Retinal pigment epithelial cell (primary cell): ENCODE data around the gene CERS1.

Source experiments
- DNase-seq: peaks from one replicate; pipeline ENCODE4 v3.0.0-alpha.2; 2010; ENCODE audit warnings: low read depth
- H3K4me3 ChIP-seq: 2 replicates; pipeline ENCODE4 v1.5.1; 2011; ENCODE audit warnings: mild to moderate bottlenecking, low read length, control low read depth, moderate library complexity
- TF ChIP-seq, protein P1 (sequence below): conservative IDR thresholded peaks from 2 replicates; pipeline ENCODE4 v1.5.1; 2011; ENCODE audit warnings: low read depth, low read length, control low read depth, inconsistent platforms

CERS1 gene, protein sequence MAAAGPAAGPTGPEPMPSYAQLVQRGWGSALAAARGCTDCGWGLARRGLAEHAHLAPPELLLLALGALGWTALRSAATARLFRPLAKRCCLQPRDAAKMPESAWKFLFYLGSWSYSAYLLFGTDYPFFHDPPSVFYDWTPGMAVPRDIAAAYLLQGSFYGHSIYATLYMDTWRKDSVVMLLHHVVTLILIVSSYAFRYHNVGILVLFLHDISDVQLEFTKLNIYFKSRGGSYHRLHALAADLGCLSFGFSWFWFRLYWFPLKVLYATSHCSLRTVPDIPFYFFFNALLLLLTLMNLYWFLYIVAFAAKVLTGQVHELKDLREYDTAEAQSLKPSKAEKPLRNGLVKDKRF

DNA sequence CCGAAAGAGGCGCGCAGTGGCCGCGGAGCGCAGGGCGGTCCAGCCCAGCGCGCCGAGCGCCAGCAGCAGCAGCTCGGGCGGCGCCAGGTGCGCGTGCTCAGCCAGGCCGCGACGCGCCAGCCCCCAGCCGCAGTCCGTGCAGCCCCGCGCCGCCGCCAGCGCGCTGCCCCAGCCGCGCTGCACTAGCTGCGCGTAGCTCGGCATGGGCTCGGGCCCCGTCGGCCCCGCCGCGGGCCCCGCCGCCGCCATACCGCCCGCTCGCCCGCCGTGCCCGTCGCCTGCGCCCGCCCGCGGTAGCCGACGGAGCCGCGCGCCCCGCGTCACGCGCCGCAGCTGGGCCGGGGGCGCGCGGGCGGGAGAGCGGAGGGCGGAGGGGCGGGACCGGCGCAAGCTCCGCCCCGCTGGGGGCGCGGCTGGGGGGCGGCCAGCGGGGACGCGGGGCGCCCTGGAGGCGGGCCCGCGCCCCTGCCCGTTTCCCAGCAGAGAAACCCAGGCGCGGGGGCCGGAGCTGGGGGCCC is at the start of gene CERS1:
CERS1 (minus strand) TSS at position 335 of the 518 bp plus-strand sequence; CDS start at position 249, 86 bp downstream.
- TF ChIP-seq, protein P1, sequence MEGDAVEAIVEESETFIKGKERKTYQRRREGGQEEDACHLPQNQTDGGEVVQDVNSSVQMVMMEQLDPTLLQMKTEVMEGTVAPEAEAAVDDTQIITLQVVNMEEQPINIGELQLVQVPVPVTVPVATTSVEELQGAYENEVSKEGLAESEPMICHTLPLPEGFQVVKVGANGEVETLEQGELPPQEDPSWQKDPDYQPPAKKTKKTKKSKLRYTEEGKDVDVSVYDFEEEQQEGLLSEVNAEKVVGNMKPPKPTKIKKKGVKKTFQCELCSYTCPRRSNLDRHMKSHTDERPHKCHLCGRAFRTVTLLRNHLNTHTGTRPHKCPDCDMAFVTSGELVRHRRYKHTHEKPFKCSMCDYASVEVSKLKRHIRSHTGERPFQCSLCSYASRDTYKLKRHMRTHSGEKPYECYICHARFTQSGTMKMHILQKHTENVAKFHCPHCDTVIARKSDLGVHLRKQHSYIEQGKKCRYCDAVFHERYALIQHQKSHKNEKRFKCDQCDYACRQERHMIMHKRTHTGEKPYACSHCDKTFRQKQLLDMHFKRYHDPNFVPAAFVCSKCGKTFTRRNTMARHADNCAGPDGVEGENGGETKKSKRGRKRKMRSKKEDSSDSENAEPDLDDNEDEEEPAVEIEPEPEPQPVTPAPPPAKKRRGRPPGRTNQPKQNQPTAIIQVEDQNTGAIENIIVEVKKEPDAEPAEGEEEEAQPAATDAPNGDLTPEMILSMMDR: no peak
- no peak for DNase-seq

DNA sequence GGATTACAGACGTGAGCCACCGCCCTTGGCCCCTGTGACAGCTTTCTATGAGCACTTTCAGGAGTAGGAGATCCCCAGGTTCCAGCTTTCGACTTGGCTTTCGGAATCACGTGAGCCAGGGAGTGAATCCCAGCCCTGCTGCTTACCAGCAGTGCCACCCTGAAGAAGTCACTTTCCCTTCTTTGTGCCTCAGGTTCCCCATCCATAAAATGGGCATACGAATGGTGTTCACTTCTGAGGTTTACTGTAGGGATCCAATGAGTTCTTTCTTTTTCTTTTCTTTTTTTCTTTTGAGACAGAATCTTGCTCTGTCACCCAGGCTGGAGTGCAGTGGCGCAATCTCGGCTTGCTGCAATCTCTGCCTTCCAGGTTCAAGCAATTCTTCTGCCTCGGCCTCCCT is 49.3 kb upstream of the CERS1 start:
- H3K4me3 ChIP-seq: no peak overlapping the region
- TF ChIP-seq, protein P1: no peak
- DNase-seq: no peak

More for the DNA sequence above, at the start of gene CERS1:
- H3K4me3 ChIP-seq: peak within 1 kb of the TSS; percentile 60

DNA sequence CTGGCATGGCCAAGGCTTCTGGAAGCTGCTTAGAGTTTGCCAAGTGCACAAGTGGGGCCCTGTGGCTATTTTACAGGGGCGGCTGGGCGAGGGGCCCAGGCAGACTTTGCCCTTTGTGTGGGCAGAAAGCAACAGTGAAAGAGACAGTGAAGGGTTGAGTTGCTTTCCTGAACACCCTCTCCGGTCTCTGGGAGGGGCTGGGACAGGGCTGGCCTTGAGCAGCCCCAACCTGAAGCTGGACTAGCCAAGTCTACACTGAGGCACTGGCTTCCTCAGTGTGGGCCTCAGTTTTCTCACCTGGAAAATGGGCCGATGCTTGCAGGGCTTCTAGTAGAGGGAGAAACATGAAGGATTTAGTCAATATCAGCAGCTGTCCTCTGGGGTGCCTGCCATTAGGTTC is 47.5 kb upstream of the CERS1 start:
- DNase-seq: no peak
- H3K4me3 ChIP-seq: no peak overlapping the region
- TF ChIP-seq, protein P1: no peak

DNA sequence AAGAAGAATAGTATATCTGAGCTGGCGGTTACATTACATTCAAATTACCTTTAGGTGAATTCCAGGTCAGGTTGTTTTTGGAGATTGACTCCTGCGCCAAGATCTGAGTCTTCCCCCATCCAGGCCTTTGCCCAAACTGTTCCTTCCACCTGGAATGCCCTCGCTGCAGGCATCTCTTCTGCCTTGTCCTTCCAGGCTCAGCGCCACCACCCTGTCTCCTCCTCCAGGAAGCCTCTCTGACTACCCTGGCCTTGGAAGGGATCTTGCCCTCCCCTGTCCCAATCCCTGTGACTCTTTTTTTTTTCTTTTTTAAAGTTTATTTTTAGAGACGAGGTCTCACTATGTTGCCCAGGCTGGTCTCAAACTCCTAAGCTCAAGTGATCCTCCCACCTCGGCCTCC is 46.7 kb upstream of the CERS1 start:
- TF ChIP-seq, protein P1: no peak
- DNase-seq: no peak
- no peak overlapping the region for H3K4me3 ChIP-seq

DNA sequence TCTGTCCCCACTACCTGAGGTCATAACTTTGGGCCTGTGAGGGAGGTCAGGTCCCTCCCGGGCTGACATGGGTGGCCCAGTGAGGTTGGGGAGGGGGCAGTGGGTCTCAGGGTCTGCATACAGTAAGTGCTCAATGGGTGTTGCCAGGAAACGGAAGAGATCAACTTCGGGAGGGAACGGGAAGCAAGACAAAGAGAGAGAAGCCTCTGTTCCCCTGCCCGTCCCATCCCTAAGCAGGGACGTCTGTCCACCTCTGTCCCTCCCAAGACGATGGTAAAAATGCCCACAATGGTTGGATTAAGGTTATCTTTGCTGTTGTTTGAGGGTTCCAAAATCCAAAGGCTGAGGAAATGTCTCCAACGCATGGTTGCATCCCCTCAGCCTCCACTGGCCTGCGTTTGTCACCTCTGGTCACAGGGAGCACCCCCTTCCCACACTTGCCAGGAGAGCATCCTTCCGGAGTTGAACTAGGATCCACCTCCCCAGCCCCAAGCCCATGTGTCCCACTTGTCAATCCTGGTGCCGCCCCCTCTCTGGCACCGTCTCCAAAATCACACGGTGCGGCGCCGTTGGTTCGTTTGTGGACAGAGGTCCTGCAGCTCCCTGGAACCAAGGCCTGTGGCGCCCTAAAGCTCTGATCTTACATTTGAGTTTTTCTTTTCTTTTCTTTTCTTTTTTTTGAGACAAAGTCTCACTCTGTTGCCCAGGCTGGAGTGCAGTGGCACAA is 45.8 kb upstream of the CERS1 start:
- peak overlapping the region; percentile 35 for H3K4me3 ChIP-seq
- no peak for DNase-seq

DNA sequence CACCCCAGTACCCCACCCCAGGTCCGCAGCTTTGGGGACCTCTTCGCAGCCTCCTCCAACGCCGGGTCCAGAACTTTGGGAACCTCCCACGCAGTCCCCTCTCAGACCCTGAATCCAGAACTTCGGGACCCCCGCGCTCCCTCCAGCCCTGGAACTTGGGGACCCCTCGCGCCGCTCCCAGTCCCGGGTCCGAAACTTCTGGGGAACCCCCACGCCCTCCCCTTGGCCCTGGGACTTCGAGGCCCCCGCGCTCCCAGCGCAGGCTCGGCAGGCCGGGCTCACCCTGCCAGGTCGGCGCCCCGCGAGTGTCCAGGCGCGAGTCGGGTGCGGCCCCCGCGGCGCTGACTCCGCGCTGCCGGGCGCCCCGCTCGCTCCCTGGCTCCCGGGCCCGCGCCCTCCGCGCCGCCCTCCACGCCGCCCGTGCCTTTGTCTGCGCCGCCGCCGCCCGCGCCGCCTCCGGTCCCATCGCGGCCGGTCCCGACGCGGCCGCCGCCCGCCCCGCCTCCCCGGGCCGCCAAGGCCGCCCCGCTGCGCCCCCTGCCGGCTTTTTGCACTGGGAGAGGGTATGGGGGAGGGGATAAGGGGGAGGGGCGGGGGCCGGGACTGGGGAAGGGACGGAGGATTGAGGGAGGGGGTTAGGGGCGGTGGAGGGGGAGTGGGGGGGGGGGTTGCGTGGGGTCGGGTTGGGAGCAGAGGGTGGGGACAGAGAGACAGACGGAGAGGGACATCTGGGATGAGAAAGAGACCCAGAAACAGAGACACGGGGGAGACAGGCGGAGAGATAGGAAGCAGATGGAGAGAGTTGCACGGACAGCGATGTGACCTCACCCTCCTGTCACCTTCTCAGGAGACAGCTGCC is 45.0 kb upstream of the CERS1 start, which contains the start of gene HOMER3:
HOMER3 (minus strand) TSS at position 449 of the 859 bp plus-strand sequence. CDS start 2,235 bp downstream, outside the sequence.
- peak within 1 kb of the TSS; percentile 91 for H3K4me3 ChIP-seq
- TF ChIP-seq, protein P1: peak; percentile 26

More for the DNA sequence above, 45.8 kb upstream of the CERS1 start:
- TF ChIP-seq, protein P1: no peak

More for the DNA sequence above, 45.0 kb upstream of the CERS1 start, which contains the start of gene HOMER3:
- no peak for DNase-seq
